ENCODE measurements around the gene DAZAP1. TPM values are rescaled to one million over a fixed set of nuclear protein-coding genes. Genes with fewer than 3 reads are reported as not detected.

DAZAP1 gene
- polyA plus RNA-seq, 1 donor (not counting 4 experiments of a cell fraction or from before 2014, with no cell fraction given), result 99.2 TPM

DNA sequence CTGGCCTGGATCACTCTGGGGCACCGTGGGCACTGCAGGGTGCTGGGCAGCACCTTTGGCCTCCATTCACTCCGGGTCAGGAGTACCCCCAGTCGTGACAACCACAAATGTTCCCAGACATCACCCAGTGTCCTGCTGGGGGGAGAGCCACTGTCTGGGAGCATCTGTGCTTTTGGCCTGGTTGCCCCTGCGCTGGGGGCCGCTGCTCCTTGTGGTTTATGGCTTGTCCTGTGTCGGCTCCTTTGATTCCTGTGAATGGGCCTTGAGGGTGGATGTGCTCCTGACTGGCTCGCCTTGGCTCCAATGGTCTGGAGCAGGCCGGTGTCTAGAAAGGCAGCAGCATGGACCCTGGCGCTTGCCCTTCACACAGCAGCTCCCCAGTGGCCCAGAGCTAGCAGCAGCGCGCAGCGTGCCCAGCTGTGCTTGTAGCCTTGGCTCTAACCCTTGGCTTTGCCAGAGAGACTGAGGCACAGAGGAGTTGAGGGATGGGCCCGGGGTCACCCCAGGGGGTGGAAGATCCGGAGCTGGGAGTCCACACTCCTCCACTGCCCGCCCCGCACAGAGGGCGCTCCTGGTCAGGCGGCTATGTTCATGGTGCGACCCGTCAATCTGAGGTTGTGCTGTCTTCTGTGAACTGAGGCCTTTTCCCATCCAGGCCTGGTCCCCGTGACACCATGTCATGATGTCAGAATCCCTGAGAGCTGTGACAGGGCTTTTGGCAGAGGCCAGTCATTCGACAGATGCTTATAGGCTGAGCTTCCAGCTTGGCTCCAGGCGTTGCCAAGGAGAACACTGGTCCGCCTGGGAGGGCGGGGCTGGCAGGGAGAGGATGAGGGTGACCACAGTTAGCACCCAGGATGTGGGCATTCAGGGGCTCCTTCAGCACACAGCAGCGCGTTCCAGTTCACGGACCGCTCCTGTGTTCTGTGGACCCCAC, 4.1 kb downstream of the DAZAP1 start:
- H3K4me2 ChIP-seq (ENCODE audit: control insufficient read depth, extremely low read depth, insufficient read depth, low read depth, low read length), result no peak overlapping the region
- dilution Hi-C loops (cut with MboI; ENCODE audit: extremely low pct_ligation_motif_present, low sequenced_read_pairs), result no loop called here

DNA sequence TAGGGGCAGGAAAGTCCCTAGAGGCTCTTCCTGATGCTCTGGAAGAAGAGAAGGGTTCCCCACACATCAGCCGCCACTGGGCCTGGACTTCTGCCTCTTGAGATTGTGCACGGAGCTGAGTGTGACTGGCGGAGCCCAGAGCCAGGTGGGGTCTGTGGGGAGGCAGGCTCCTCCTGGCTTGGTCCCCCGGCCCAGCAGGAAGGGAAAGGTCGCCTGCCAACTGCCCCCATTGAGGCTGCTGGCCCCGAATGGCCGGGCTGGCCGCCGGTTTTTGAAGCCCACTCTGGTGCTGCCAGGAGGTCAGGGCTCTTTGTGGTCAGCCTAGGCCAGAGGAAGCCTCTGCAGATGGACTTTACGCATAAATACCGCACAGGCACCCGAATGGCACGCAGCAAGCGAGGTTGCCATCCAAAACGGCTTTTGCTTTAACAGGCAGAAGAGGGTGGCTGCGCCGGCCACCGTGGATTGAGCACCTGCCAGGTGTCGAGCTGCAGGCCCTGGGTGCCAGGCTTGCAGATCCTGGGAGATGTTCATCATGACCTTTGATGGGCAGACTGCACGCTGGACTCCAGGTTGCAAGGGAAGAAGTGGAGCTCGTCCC, 5.0 kb downstream of the DAZAP1 start:
- FAIRE-seq (no peak), DNase-seq (ENCODE audit: low read depth, low spot score) (no peak)
- no peak overlapping the region for H3K27ac ChIP-seq (ENCODE audit: control insufficient read depth, insufficient read depth, low read length)
- peaks cover 74% of the 10 kb centered on the region for H4K20me1 ChIP-seq (ENCODE audit: control insufficient read depth, extremely low read depth, insufficient read depth, low read length)
- dilution Hi-C loops (cut with MboI; ENCODE audit: extremely low pct_ligation_motif_present, low sequenced_read_pairs), result no loop called here
- H3K4me3 ChIP-seq (ENCODE audit: control insufficient read depth in 2 of 3, extremely low read depth in 1 of 3, insufficient read depth in 2 of 3, low read depth in 1 of 3, low read length in 3 of 3), result no peak overlapping the region
- H2AFZ ChIP-seq (ENCODE audit: control insufficient read depth, low read length), result no peak overlapping the region
- no peak overlapping the region for H3K4me2 ChIP-seq (ENCODE audit: control insufficient read depth, extremely low read depth, insufficient read depth, low read depth, low read length)
- no peaks in the 10 kb centered on the region for H3K27me3 ChIP-seq (ENCODE audit: control insufficient read depth, extremely low read depth, insufficient read depth, low read length)
- peaks cover 55% of the 10 kb centered on the region for H3K4me1 ChIP-seq (ENCODE audit: control insufficient read depth, extremely low read depth, insufficient read depth, low read length)
- H3K9me1 ChIP-seq (ENCODE audit: control insufficient read depth, extremely low read depth, insufficient read depth, low read length), result peaks cover 4% of the 10 kb centered on the region
- peaks cover 92% of the 10 kb centered on the region for H3K79me2 ChIP-seq (ENCODE audit: control insufficient read depth, insufficient read depth, low read length)
- peaks cover 8 to 25% of the 10 kb centered on the region in 2 experiments for H3K36me3 ChIP-seq (ENCODE audit: control insufficient read depth in 2 of 2, extremely low read depth in 1 of 2, insufficient read depth in 2 of 2, low read length in 2 of 2)
- no peaks in the 10 kb centered on the region for H3K9me3 ChIP-seq (ENCODE audit: control insufficient read depth, low read depth, low read length)
- H3K9ac ChIP-seq (ENCODE audit: control insufficient read depth, extremely low read depth, insufficient read depth, low read length), result no peak overlapping the region
- no peak for TF ChIP-seq EZH2 (IDR thresholded peaks at IDR 0.05; ENCODE audit: low read length)
- TF ChIP-seq, protein P1, sequence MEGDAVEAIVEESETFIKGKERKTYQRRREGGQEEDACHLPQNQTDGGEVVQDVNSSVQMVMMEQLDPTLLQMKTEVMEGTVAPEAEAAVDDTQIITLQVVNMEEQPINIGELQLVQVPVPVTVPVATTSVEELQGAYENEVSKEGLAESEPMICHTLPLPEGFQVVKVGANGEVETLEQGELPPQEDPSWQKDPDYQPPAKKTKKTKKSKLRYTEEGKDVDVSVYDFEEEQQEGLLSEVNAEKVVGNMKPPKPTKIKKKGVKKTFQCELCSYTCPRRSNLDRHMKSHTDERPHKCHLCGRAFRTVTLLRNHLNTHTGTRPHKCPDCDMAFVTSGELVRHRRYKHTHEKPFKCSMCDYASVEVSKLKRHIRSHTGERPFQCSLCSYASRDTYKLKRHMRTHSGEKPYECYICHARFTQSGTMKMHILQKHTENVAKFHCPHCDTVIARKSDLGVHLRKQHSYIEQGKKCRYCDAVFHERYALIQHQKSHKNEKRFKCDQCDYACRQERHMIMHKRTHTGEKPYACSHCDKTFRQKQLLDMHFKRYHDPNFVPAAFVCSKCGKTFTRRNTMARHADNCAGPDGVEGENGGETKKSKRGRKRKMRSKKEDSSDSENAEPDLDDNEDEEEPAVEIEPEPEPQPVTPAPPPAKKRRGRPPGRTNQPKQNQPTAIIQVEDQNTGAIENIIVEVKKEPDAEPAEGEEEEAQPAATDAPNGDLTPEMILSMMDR (optimal IDR thresholded peaks at IDR 0.05 in 1 of 3, IDR thresholded peaks at IDR 0.05 in 1 of 3, conservative IDR thresholded peaks at IDR 0.05 in 1 of 3; ENCODE audit: extremely low read depth in 1 of 3, insufficient read depth in 2 of 3, low read length in 3 of 3), result no peak

More for the DNA sequence above, 4.1 kb downstream of the DAZAP1 start:
- Histone ChIP-seq H3K4me1 (ENCODE audit: control insufficient read depth, extremely low read depth, insufficient read depth, low read length) (peaks cover 51% of the 10 kb centered on the region), H3K79me2 (ENCODE audit: control insufficient read depth, insufficient read depth, low read length) (peaks cover 83% of the 10 kb centered on the region), H3K4me3 (ENCODE audit: control insufficient read depth in 2 of 3, extremely low read depth in 1 of 3, insufficient read depth in 2 of 3, low read depth in 1 of 3, low read length in 3 of 3) (no peak overlapping the region), H3K9ac (ENCODE audit: control insufficient read depth, extremely low read depth, insufficient read depth, low read length) (peak overlapping the region; percentile 4), H3K36me3 (ENCODE audit: control insufficient read depth in 2 of 2, extremely low read depth in 1 of 2, insufficient read depth in 2 of 2, low read length in 2 of 2) (peaks cover 5 to 20% of the 10 kb centered on the region in 2 experiments), H3K9me3 (ENCODE audit: control insufficient read depth, low read depth, low read length) (no peaks in the 10 kb centered on the region), H3K27ac (ENCODE audit: control insufficient read depth, insufficient read depth, low read length) (no peak overlapping the region), H3K9me1 (ENCODE audit: control insufficient read depth, extremely low read depth, insufficient read depth, low read length) (peaks cover 4% of the 10 kb centered on the region), H3K27me3 (ENCODE audit: control insufficient read depth, extremely low read depth, insufficient read depth, low read length) (no peaks in the 10 kb centered on the region), H4K20me1 (ENCODE audit: control insufficient read depth, extremely low read depth, insufficient read depth, low read length) (peaks cover 66% of the 10 kb centered on the region), H2AFZ (ENCODE audit: control insufficient read depth, low read length) (no peak overlapping the region)
- no peak for TF ChIP-seq EZH2 (IDR thresholded peaks at IDR 0.05; ENCODE audit: low read length)
- TF ChIP-seq, protein P1 (optimal IDR thresholded peaks at IDR 0.05 in 1 of 3, IDR thresholded peaks at IDR 0.05 in 1 of 3, conservative IDR thresholded peaks at IDR 0.05 in 1 of 3; ENCODE audit: extremely low read depth in 1 of 3, insufficient read depth in 2 of 3, low read length in 3 of 3), result no peak
- FAIRE-seq (no peak), DNase-seq (ENCODE audit: low read depth, low spot score) (no peak)

All from keratinocyte (primary cell).